Measurements from ENCODE around the gene ATP6V1G3. TPM values are rescaled to one million over a fixed set of nuclear protein-coding genes. Genes with fewer than 3 reads are reported as not detected.

ATP6V1G3 gene
- total and polyA plus RNA-seq, 2 donors (not counting 1 experiment from before 2014, with no cell fraction given) = not detected

DNA sequence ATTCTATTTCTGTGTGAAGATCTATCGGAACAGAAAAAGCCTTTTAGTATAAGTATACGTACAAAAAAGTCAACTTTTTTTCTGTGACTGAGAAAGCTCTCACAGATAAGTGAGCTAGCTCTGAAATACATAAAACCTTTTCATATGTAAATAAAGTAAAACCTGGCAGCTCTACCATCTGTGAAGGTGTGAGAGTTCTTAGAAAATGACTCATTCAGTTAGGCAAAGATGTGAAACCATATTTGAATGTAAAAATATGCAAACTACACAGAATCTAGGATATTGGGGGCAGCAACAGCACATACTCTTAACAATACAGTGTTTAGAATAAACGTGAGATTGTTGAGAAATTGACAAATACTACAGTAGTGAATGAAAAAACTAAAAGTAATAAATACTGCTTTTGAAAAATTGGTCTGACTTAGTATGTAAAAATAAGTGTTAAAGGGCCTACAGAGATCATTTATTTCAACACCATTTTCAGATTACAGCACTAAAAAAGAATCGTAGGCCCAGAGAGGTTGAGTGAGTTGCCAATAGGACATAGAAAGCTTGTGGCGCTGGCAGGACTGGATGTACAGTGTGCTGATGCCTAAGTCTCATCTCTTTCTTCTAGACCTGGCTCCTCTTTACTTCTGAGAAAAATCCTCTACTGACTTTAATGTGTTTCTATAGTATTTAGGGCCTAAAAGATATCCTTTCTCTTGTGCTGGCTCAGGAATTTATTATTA, 19.8 kb downstream of the ATP6V1G3 start:
- no peaks in the 10 kb centered on the region for H3K9me3 ChIP-seq (ENCODE audit: control insufficient read depth, insufficient read depth, low read depth, low read length)
- H3K4me3 ChIP-seq (replicated peaks in 1 of 4; ENCODE audit: control extremely low read depth in 1 of 4, insufficient read depth in 1 of 4, low read depth in 3 of 4, low read length in 4 of 4) = no peak overlapping the region
- no peaks in the 10 kb centered on the region for H3K36me3 ChIP-seq (ENCODE audit: control insufficient read depth, insufficient read depth, low read length)
- H2AFZ ChIP-seq (ENCODE audit: low read length) = no peak overlapping the region
- no peaks in the 10 kb centered on the region for H3K27me3 ChIP-seq (ENCODE audit: control insufficient read depth, insufficient read depth, low read length)
- no peak overlapping the region for H3K27ac ChIP-seq (ENCODE audit: insufficient read depth, low read length)
- H3K4me1 ChIP-seq (ENCODE audit: control insufficient read depth, extremely low read depth, insufficient read depth, low read length) = no peaks in the 10 kb centered on the region
- H3K79me2 ChIP-seq (ENCODE audit: control insufficient read depth, insufficient read depth, low read length) = no peaks in the 10 kb centered on the region
- TF ChIP-seq EZH2 (IDR thresholded peaks at IDR 0.05; ENCODE audit: low read length, missing control alignments) = no peak
- TF ChIP-seq, protein P1, sequence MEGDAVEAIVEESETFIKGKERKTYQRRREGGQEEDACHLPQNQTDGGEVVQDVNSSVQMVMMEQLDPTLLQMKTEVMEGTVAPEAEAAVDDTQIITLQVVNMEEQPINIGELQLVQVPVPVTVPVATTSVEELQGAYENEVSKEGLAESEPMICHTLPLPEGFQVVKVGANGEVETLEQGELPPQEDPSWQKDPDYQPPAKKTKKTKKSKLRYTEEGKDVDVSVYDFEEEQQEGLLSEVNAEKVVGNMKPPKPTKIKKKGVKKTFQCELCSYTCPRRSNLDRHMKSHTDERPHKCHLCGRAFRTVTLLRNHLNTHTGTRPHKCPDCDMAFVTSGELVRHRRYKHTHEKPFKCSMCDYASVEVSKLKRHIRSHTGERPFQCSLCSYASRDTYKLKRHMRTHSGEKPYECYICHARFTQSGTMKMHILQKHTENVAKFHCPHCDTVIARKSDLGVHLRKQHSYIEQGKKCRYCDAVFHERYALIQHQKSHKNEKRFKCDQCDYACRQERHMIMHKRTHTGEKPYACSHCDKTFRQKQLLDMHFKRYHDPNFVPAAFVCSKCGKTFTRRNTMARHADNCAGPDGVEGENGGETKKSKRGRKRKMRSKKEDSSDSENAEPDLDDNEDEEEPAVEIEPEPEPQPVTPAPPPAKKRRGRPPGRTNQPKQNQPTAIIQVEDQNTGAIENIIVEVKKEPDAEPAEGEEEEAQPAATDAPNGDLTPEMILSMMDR (conservative IDR thresholded peaks at IDR 0.05 in 1 of 2, IDR thresholded peaks at IDR 0.05 in 1 of 2; ENCODE audit: low read depth in 1 of 2, low read length in 2 of 2) = no peak
- peak in 1 of 2 donors; percentile 51 for DNase-seq (ENCODE audit: low read depth in 2 of 2)
- no peaks in the 10 kb centered on the region for H4K20me1 ChIP-seq (ENCODE audit: control insufficient read depth, extremely low read depth, insufficient read depth, low read length)
- no peak overlapping the region for H3K9ac ChIP-seq (ENCODE audit: insufficient read depth, low read length)
- H3K4me2 ChIP-seq (ENCODE audit: extremely low read depth, insufficient read depth, low read length) = no peak overlapping the region

DNA sequence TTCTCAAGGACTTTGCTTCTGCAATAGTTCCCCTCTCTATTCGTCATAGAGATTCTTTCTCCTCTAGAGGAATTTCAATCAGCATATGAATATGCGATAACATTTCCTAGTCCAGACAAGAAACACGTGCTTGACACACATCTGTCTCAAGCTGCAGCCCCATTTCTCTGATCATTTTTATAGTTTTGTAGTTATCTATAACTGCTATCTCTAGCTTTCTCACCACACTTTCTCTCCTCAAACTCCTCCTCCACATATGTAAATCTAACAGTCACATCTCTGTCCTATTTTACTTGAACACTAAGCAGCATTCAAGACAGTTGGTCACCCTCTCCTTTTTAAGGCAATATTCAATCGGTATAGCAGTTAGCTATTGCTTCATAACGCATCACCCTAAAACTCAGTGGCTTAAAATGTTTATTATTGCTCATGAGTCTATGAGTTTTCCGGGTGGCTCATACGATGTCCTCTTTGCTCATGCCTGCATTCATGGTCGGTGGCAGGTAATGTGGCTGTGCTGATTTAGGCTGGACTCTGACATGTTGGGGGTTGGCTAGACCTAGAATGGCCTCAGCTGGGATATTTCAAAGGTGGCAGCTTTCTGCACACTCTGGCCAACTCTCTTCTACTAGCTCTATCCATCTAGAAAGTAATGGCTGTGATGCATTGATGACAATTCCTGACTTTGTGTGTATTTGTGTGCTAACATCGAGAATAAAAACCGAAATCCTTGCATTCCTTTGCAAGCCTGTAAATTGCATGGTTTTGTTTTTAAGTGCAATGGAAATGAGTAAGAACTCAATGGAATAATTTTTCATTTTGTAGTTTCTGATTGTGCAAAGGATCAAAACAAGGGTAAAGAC, 20.6 kb downstream of the ATP6V1G3 start:
- Histone ChIP-seq H3K27me3 (ENCODE audit: control insufficient read depth, insufficient read depth, low read length) (no peaks in the 10 kb centered on the region), H3K36me3 (ENCODE audit: control insufficient read depth, insufficient read depth, low read length) (no peaks in the 10 kb centered on the region), H3K27ac (ENCODE audit: insufficient read depth, low read length) (no peak overlapping the region), H3K79me2 (ENCODE audit: control insufficient read depth, insufficient read depth, low read length) (no peaks in the 10 kb centered on the region), H4K20me1 (ENCODE audit: control insufficient read depth, extremely low read depth, insufficient read depth, low read length) (no peaks in the 10 kb centered on the region), H3K4me3 (replicated peaks in 1 of 4; ENCODE audit: control extremely low read depth in 1 of 4, insufficient read depth in 1 of 4, low read depth in 3 of 4, low read length in 4 of 4) (no peak overlapping the region), H3K9me3 (ENCODE audit: control insufficient read depth, insufficient read depth, low read depth, low read length) (no peaks in the 10 kb centered on the region), H2AFZ (ENCODE audit: low read length) (no peak overlapping the region), H3K4me1 (ENCODE audit: control insufficient read depth, extremely low read depth, insufficient read depth, low read length) (no peaks in the 10 kb centered on the region), H3K4me2 (ENCODE audit: extremely low read depth, insufficient read depth, low read length) (no peak overlapping the region), H3K9ac (ENCODE audit: insufficient read depth, low read length) (no peak overlapping the region)
- DNase-seq (ENCODE audit: low read depth in 2 of 2) = no peak
- TF ChIP-seq EZH2 (IDR thresholded peaks at IDR 0.05; ENCODE audit: low read length, missing control alignments) = no peak
- TF ChIP-seq, protein P1 (conservative IDR thresholded peaks at IDR 0.05 in 1 of 2, IDR thresholded peaks at IDR 0.05 in 1 of 2; ENCODE audit: low read depth in 1 of 2, low read length in 2 of 2) = no peak

GRCh38 chr1:198517623-198518199, 22.8 kb downstream of the ATP6V1G3 start:
- no peaks in the 10 kb centered on the region for H4K20me1 ChIP-seq (ENCODE audit: control insufficient read depth, extremely low read depth, insufficient read depth, low read length)
- TF ChIP-seq, protein P1 (conservative IDR thresholded peaks at IDR 0.05 in 1 of 2, IDR thresholded peaks at IDR 0.05 in 1 of 2; ENCODE audit: low read depth in 1 of 2, low read length in 2 of 2) = no peak
- no peak for TF ChIP-seq EZH2 (IDR thresholded peaks at IDR 0.05; ENCODE audit: low read length, missing control alignments)
- no peak overlapping the region for H3K4me3 ChIP-seq (replicated peaks in 1 of 4; ENCODE audit: control extremely low read depth in 1 of 4, insufficient read depth in 1 of 4, low read depth in 3 of 4, low read length in 4 of 4)

More at GRCh38 chr1:198517623-198518199, 22.8 kb downstream of the ATP6V1G3 start:
- no peak overlapping the region for H3K4me2 ChIP-seq (ENCODE audit: extremely low read depth, insufficient read depth, low read length)
- H3K4me1 ChIP-seq (ENCODE audit: control insufficient read depth, extremely low read depth, insufficient read depth, low read length) = no peaks in the 10 kb centered on the region
- no peaks in the 10 kb centered on the region for H3K27me3 ChIP-seq (ENCODE audit: control insufficient read depth, insufficient read depth, low read length)
- H3K27ac ChIP-seq (ENCODE audit: insufficient read depth, low read length) = no peak overlapping the region
- H2AFZ ChIP-seq (ENCODE audit: low read length) = no peak overlapping the region
- H3K9ac ChIP-seq (ENCODE audit: insufficient read depth, low read length) = no peak overlapping the region
- H3K9me3 ChIP-seq (ENCODE audit: control insufficient read depth, insufficient read depth, low read depth, low read length) = no peaks in the 10 kb centered on the region
- DNase-seq (ENCODE audit: low read depth in 2 of 2) = no peak
- no peaks in the 10 kb centered on the region for H3K36me3 ChIP-seq (ENCODE audit: control insufficient read depth, insufficient read depth, low read length)
- no peaks in the 10 kb centered on the region for H3K79me2 ChIP-seq (ENCODE audit: control insufficient read depth, insufficient read depth, low read length)

Data from fibroblast of lung (primary cell).